Neural progenitor cell (in vitro differentiated cells): Measurements from ENCODE around the gene ZP2. TPM values are rescaled to one million over a fixed set of nuclear protein-coding genes. Genes with fewer than 3 reads are reported as not detected.

Experiments used
- DNase-seq: peaks from one replicate; pipeline ENCODE4 v3.0.0-alpha.2; 2016; ENCODE audit warnings: low spot score
- H2AFZ ChIP-seq: fragments of 200-600 bp; sonication (generic); replicated peaks from 2 replicates; pipeline ENCODE4 v1.6.1; 2016; ENCODE audit warnings: antibody characterized with exemption
- H3F3A ChIP-seq: fragments of 200-600 bp; sonication (generic); 2 replicates; pipeline ENCODE4 v1.6.1; 2016; ENCODE audit warnings: antibody characterized with exemption, low read depth
- H3K27ac ChIP-seq: fragments of 200-600 bp; sonication (generic); 2 replicates; pipeline ENCODE4 v1.5.1; 2016; ENCODE audit warnings: mild to moderate bottlenecking
- H3K27me3 ChIP-seq: fragments of 200-600 bp; sonication (generic); 2 replicates; pipeline ENCODE4 v1.6.1; 2016; ENCODE audit warnings: mild to moderate bottlenecking, moderate library complexity
- H3K36me3 ChIP-seq: fragments of 200-600 bp; sonication (generic); 2 replicates; pipeline ENCODE4 v1.5.1; 2016
- H3K4me1 ChIP-seq: fragments of 200-600 bp; sonication (generic); 2 replicates; pipeline ENCODE4 v1.6.1; 2016; ENCODE audit warnings: mixed run types
- H3K4me2 ChIP-seq: fragments of 200-600 bp; sonication (generic); 2 replicates; pipeline ENCODE4 v1.6.1; 2016
- H3K4me3 ChIP-seq: fragments of 200-600 bp; sonication (generic); 2 replicates; pipeline ENCODE4 v1.5.1; 2016
- H3K79me2 ChIP-seq: fragments of 200-600 bp; sonication (generic); 2 replicates; pipeline ENCODE4 v1.6.1; 2016; ENCODE audit warnings: low read depth
- H3K9ac ChIP-seq: fragments of 200-600 bp; sonication (generic); 2 replicates; pipeline ENCODE4 v1.6.1; 2016
- H3K9me3 ChIP-seq: fragments of 200-600 bp; sonication (generic); 2 replicates; pipeline ENCODE4 v1.5.1; 2016; ENCODE audit warnings: low read depth
- H4K20me1 ChIP-seq: fragments of 200-600 bp; sonication (generic); 2 replicates; pipeline ENCODE4 v1.6.1; 2016; ENCODE audit warnings: low read depth
- H3K27ac Mint-ChIP-seq: 3 replicates; pipeline ENCODE4 v1.8.0; 2021; ENCODE audit warnings: mixed read lengths
- H3K27me3 Mint-ChIP-seq: 2 replicates; pipeline ENCODE4 v1.8.0; 2022; ENCODE audit warnings: low read depth, mild to moderate bottlenecking, inconsistent platforms, moderate library complexity, mixed read lengths; ENCODE audit not compliant: insufficient read depth
- H3K36me3 Mint-ChIP-seq: 3 replicates; pipeline ENCODE4 v1.8.0; 2021; ENCODE audit warnings: mixed read lengths
- H3K4me1 Mint-ChIP-seq: 3 replicates; pipeline ENCODE4 v1.8.0; 2021; ENCODE audit warnings: mixed read lengths
- H3K4me3 Mint-ChIP-seq: 3 replicates; pipeline ENCODE4 v1.8.0; 2021; ENCODE audit warnings: mild to moderate bottlenecking, moderate library complexity, mixed read lengths
- H3K9me3 Mint-ChIP-seq: 3 replicates; pipeline ENCODE4 v1.8.0; 2020; ENCODE audit warnings: mixed read lengths
- EZH2 ChIP-seq: fragments of 200-600 bp; sonication (generic); IDR thresholded peaks from 2 replicates; pipeline ENCODE4 v1.6.1; 2017; ENCODE audit warnings: antibody characterized with exemption, mild to moderate bottlenecking, moderate library complexity
- EZH2phosphoT487 ChIP-seq: fragments of 200-600 bp; sonication (generic); IDR thresholded peaks from 2 replicates; pipeline ENCODE4 v1.6.1; 2017; ENCODE audit warnings: antibody characterized with exemption
- total RNA-seq: library from RNA; depleted of rRNA; stranded (reverse); fragments of >200 nt; gene quantifications from 2 replicates; pipeline ENCODE4 v1.2.3, GENCODE V29; 2015; ENCODE audit warnings: low replicate concordance
- TF ChIP-seq, protein P1 (sequence below): fragments of 200-600 bp; sonication (generic); IDR thresholded peaks from 2 replicates; pipeline ENCODE4 v1.5.1; 2017; ENCODE audit warnings: antibody characterized with exemption, mild to moderate bottlenecking

Gene ZP2
- total RNA-seq, 1 donor from 2014 or later: not detected

GRCh38 chr16:21161211-21161610 is 50.2 kb downstream of the ZP2 start:
- peaks cover 6% of the 10 kb centered on the region for H3K4me1 Mint-ChIP-seq

GRCh38 chr16:21160276-21160675 is 51.1 kb downstream of the ZP2 start:
- Mint-ChIP-seq H3K36me3 (peaks cover 12% of the 10 kb centered on the region), H3K9me3 (no peaks in the 10 kb centered on the region), H3K4me3 (no peak overlapping the region), H3K27ac (no peak overlapping the region), H3K4me1 (peaks cover 6% of the 10 kb centered on the region), H3K27me3 (peaks cover 7% of the 10 kb centered on the region)
- Histone ChIP-seq H3K27ac (no peak overlapping the region), H4K20me1 (peaks cover 10% of the 10 kb centered on the region), H3K4me1 (no peaks in the 10 kb centered on the region), H3K4me3 (no peak overlapping the region), H3F3A (peaks cover 6% of the 10 kb centered on the region), H2AFZ (no peak overlapping the region), H3K79me2 (peaks cover 10% of the 10 kb centered on the region), H3K9ac (no peak overlapping the region), H3K36me3 (no peaks in the 10 kb centered on the region), H3K4me2 (peak overlapping the region; percentile 96), H3K9me3 (no peaks in the 10 kb centered on the region), H3K27me3 (peaks cover 10% of the 10 kb centered on the region)
- DNase-seq: no peak
- TF ChIP-seq, protein P1, sequence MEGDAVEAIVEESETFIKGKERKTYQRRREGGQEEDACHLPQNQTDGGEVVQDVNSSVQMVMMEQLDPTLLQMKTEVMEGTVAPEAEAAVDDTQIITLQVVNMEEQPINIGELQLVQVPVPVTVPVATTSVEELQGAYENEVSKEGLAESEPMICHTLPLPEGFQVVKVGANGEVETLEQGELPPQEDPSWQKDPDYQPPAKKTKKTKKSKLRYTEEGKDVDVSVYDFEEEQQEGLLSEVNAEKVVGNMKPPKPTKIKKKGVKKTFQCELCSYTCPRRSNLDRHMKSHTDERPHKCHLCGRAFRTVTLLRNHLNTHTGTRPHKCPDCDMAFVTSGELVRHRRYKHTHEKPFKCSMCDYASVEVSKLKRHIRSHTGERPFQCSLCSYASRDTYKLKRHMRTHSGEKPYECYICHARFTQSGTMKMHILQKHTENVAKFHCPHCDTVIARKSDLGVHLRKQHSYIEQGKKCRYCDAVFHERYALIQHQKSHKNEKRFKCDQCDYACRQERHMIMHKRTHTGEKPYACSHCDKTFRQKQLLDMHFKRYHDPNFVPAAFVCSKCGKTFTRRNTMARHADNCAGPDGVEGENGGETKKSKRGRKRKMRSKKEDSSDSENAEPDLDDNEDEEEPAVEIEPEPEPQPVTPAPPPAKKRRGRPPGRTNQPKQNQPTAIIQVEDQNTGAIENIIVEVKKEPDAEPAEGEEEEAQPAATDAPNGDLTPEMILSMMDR: no peak
- TF ChIP-seq EZH2 (no peak), EZH2phosphoT487 (no peak)

More at GRCh38 chr16:21161211-21161610, 50.2 kb downstream of the ZP2 start:
- TF ChIP-seq EZH2: no peak
- TF ChIP-seq, protein P1: no peak
- no peak for TF ChIP-seq EZH2phosphoT487
- DNase-seq: no peak
- Histone ChIP-seq H4K20me1 (peaks cover 10% of the 10 kb centered on the region), H3K36me3 (no peaks in the 10 kb centered on the region), H2AFZ (no peak overlapping the region), H3K27ac (no peak overlapping the region), H3K4me3 (no peak overlapping the region), H3K9ac (no peak overlapping the region), H3K27me3 (peaks cover 10% of the 10 kb centered on the region), H3F3A (peaks cover 5% of the 10 kb centered on the region), H3K9me3 (no peaks in the 10 kb centered on the region), H3K79me2 (peaks cover 10% of the 10 kb centered on the region), H3K4me1 (no peaks in the 10 kb centered on the region), H3K4me2 (no peak overlapping the region)
- Mint-ChIP-seq H3K36me3 (peaks cover 12% of the 10 kb centered on the region), H3K27ac (no peak overlapping the region), H3K9me3 (no peaks in the 10 kb centered on the region), H3K4me3 (no peak overlapping the region), H3K27me3 (peaks cover 7% of the 10 kb centered on the region)

DNA sequence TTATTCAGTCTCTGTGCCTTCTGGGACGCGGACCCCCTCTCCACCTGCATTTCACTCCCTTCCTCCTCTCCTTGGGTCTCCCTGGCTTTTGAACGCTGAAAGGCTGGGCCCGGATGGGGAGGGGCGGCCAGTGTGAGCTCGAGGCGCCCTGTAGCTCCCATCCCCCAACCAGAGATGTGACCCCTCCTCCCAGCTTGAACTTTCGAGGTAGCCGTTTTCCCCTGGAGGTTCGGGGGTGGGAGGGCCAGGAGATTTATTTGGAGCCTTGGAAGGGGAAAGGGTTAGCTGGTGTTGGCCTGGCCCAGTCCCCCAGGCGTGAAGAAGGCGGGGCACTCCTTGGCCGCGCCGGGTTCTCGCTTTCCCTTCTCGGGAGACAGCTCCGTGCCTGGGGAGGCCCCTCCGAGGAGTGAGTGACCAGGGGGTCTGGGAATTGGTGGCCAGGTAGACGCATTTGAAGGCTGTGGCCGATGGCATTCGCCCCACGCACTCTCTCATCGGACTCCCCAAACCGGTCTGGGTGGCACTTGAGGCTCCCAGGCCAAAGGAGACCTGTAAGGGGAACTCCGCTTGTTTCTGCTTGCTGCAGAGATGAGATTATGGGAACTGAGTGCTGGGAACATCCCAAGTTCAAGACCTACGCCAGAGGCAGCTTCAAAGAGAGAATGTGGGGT is 52.0 kb downstream of the ZP2 start:
- peaks cover 10% of the 10 kb centered on the region for H3K79me2 ChIP-seq

More for the DNA sequence above, 52.0 kb downstream of the ZP2 start:
- peaks cover 10% of the 10 kb centered on the region for H4K20me1 ChIP-seq
- no peaks in the 10 kb centered on the region for H3K4me1 ChIP-seq
- Mint-ChIP-seq H3K27ac (no peak overlapping the region), H3K9me3 (no peaks in the 10 kb centered on the region), H3K4me1 (peaks cover 6% of the 10 kb centered on the region), H3K36me3 (peaks cover 12% of the 10 kb centered on the region), H3K4me3 (peak overlapping the region; percentile 91), H3K27me3 (peaks cover 7% of the 10 kb centered on the region)
- peak overlapping the region; percentile 28 for H3K9ac ChIP-seq
- H3K9me3 ChIP-seq: no peaks in the 10 kb centered on the region
- peaks cover 10% of the 10 kb centered on the region for H3K27me3 ChIP-seq
- H3K27ac ChIP-seq: no peak overlapping the region
- H3K36me3 ChIP-seq: no peaks in the 10 kb centered on the region
- H3K4me3 ChIP-seq: peak overlapping the region; percentile 96
- peaks cover 6% of the 10 kb centered on the region for H3F3A ChIP-seq
- peak overlapping the region; percentile 93 for H2AFZ ChIP-seq
- TF ChIP-seq, protein P1: no peak
- TF ChIP-seq EZH2: no peak
- no peak for TF ChIP-seq EZH2phosphoT487
- DNase-seq: peak; percentile 71
- H3K4me2 ChIP-seq: peak overlapping the region; percentile 96
